Memory B cell (primary cell): ENCODE results near the gene GALNT11.

Experiments
- ATAC-seq: fragments of 150-1000 bp; cut with Tn5 transposase; 2 replicates; pipeline ENCODE4 v1.10.0; 2021; ENCODE audit warnings: low read depth, mild to moderate bottlenecking, moderate library complexity
- DNase-seq, 2 donors: peaks; one replicate each; pipeline ENCODE4 v3.0.0; 2022; ENCODE audit warnings: low spot score in 2 of 2
- H3K27ac Mint-ChIP-seq: one replicate; pipeline ENCODE4 v1.8.0; 2022; ENCODE audit warnings: mild to moderate bottlenecking, moderate library complexity, mixed read lengths
- H3K27me3 Mint-ChIP-seq: one replicate; pipeline ENCODE4 v1.8.0; 2022; ENCODE audit warnings: mixed read lengths
- H3K36me3 Mint-ChIP-seq: one replicate; pipeline ENCODE4 v1.8.0; 2022; ENCODE audit warnings: mild to moderate bottlenecking, mixed read lengths
- H3K4me1 Mint-ChIP-seq: one replicate; pipeline ENCODE4 v1.8.0; 2022; ENCODE audit warnings: mixed read lengths
- H3K4me3 Mint-ChIP-seq: one replicate; pipeline ENCODE4 v1.8.0; 2022; ENCODE audit warnings: mild to moderate bottlenecking, moderate library complexity, mixed read lengths
- H3K9me3 Mint-ChIP-seq: one replicate; pipeline ENCODE4 v1.8.0; 2022; ENCODE audit warnings: mixed read lengths

The GALNT11 gene

DNA sequence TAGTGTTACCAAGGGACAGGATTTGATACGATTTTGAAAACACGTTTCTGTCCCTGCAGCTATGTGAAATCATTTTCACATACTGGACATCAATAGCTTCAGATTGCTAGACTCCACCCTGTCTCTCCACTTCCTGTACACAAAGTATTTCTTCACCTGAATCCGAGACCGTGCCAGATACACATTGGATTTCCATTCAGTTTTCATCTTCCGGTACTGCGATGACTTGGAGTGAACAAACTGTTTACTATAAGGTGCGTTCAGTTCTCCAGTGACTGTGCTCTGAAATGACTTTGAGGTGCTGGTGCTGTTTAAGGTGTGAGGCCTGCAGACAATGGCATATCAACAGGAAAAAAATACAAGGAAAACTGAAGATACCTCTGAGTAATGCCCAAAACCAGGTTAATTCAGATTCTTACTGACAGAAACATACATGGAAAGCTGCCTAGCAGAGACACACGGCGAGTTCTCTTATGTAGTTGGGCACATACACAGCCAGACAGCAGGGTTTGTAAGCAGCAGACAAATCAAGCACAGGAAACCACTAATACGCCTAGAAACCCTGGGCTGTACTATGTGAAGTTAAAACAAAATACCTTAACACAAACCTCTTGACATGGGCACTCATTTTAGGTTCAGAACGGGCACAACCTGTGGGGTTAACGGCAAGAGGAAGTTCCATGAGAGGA lies 119.2 kb downstream of the GALNT11 start:
- H3K27ac Mint-ChIP-seq: peak overlapping the region; percentile 28

DNA sequence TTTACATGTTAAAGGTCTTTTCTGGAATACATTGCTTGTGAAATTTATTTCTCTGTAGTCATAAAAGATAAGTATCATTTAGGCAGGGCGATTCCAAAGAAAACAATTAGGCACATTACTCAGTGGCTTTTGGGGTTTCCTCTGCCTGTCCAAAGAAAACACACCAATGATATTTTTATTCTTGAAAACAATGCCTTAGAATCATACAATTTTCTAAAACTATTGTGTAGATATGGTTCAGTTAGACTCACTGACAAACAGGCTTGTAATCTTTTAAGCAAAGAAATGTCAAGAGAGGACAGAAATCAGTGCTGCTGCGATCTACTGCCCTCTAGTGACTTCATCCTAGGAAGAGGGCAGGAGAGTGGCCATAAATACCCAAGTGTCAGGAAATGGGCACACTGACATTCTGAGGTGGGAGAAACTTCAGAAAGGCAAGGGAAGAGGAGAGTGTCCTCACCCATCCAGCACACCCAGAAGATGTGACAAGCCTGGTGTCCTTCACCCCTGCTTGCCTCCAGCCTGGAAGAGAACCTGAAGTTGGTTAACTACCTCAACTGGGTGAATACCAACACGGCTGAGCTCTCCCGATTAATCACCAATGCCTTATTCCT lies 120.5 kb downstream of the GALNT11 start:
- Mint-ChIP-seq H3K9me3 (no peaks in the 10 kb centered on the region), H3K27me3 (no peaks in the 10 kb centered on the region), H3K4me3 (no peak overlapping the region), H3K4me1 (no peaks in the 10 kb centered on the region), H3K36me3 (peaks cover 37% of the 10 kb centered on the region), H3K27ac (peak overlapping the region; percentile 28)
- ATAC-seq (peak; percentile 44), DNase-seq (no peak)

More for the DNA sequence above, 119.2 kb downstream of the GALNT11 start:
- Mint-ChIP-seq H3K27me3 (no peaks in the 10 kb centered on the region), H3K4me1 (no peaks in the 10 kb centered on the region), H3K9me3 (no peaks in the 10 kb centered on the region), H3K36me3 (peaks cover 41% of the 10 kb centered on the region), H3K4me3 (no peak overlapping the region)
- no peak for DNase-seq
- ATAC-seq: no peak

DNA sequence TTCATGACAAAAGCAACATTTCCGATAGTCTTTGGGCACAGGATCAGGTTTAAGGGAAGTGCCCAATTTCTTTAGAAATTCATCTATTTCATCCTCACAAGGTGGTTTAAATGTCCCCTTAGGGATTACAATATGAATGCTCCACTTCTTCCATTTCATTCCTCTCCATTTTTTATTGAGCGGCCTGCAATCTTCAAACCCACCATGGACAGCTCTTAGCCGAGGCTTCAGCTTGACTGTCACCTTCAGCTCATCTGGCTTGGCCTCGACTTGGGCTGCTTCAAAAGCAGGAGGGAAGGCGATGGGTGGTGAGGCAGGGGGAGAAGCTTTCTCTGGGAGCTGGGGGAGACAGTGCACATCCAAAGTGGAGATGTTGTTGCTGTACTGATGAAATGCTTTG lies 123.2 kb downstream of the GALNT11 start:
- H3K9me3 Mint-ChIP-seq: no peaks in the 10 kb centered on the region
- no peaks in the 10 kb centered on the region for H3K27me3 Mint-ChIP-seq
- peaks cover 5% of the 10 kb centered on the region for H3K4me1 Mint-ChIP-seq
- no peak overlapping the region for H3K27ac Mint-ChIP-seq
- no peak overlapping the region for H3K4me3 Mint-ChIP-seq
- DNase-seq: no peak
- peaks cover 37% of the 10 kb centered on the region for H3K36me3 Mint-ChIP-seq
- no peak for ATAC-seq

DNA sequence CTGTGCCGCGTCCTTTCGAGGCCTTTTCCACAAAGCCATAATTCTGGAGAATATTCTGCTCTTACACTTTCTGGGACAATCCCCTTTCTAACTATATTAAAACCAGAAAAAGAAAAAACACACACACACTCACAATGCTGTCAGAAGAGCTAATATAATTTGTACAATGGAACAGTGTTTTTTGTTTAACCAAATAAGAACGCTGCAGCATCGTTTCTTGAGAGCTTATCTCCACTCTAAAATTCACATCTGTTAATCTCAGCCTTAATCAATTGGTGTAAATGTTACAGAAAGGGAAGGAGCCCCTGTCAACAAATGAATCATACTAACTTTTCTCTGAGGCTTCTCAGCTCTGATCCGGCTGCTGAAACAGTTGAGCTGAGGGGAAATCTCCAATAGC lies 123.9 kb downstream of the GALNT11 start:
- no peaks in the 10 kb centered on the region for H3K27me3 Mint-ChIP-seq
- no peaks in the 10 kb centered on the region for H3K9me3 Mint-ChIP-seq
- H3K4me1 Mint-ChIP-seq: peaks cover 5% of the 10 kb centered on the region
- H3K36me3 Mint-ChIP-seq: peaks cover 42% of the 10 kb centered on the region
- H3K27ac Mint-ChIP-seq: no peak overlapping the region
- DNase-seq: no peak
- no peak for ATAC-seq
- no peak overlapping the region for H3K4me3 Mint-ChIP-seq

DNA sequence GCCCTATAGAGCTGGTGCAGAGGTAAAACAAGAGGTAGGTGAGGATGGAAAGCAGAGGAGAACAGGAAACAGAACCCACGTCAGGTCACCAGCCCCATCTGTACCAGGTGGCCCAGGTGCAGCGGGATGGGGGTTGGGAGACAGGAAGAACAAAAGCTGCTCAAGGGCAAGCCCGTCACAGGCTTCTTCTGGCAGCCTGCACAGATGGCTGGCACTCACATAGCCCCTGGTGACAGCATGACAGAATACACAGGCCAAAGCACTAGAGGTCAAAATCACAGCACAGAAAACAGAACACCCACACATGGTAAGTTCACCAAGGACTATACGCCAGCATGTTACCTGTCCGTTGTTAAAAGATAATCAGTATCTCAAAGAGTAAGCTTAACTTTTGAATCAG lies 126.8 kb downstream of the GALNT11 start:
- H3K4me1 Mint-ChIP-seq: peaks cover 5% of the 10 kb centered on the region
- H3K27me3 Mint-ChIP-seq: no peaks in the 10 kb centered on the region
- peaks cover 36% of the 10 kb centered on the region for H3K36me3 Mint-ChIP-seq
- H3K27ac Mint-ChIP-seq: peak overlapping the region; percentile 32
- no peak overlapping the region for H3K4me3 Mint-ChIP-seq
- no peak for ATAC-seq
- H3K9me3 Mint-ChIP-seq: no peaks in the 10 kb centered on the region
- DNase-seq: no peak

DNA sequence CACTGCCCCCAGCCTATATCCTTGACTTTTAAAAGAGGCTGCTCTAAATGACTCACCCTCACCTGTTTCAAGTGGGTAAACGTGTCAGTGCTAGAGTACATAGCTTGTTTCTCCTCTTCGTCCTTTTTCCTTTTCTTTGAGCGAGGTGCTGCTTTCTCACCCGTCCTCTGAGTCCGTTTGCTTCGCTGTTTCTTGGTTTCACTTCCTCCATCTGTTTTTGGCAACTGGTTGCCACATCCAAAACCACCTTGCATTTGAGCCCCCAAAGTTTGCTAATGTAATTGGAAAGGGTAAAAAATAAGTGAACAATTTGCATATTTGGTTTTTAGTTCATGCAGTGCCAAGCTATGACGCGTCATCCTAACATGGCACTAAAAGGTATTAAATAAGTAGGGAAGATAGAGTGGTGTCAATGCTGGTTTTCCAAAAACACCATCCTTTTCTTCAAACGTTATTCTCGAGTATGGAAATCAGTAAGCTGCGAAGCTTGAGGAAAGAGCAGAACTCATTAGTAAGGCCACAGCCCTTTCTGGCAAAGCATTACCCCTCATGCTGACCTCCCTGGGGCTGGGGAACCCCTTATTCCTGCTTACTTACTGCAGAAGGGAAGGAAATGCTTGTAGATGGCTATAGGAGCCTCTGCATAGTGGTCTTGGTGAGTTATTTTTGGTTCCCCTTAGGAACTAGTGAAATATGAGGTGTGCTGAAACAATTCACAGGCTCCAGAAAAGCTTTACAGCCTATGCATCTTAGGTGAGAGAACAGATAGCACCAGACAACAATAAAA lies 133.5 kb downstream of the GALNT11 start:
- H3K9me3 Mint-ChIP-seq: no peaks in the 10 kb centered on the region
- H3K36me3 Mint-ChIP-seq: peaks cover 22% of the 10 kb centered on the region
- no peaks in the 10 kb centered on the region for H3K27me3 Mint-ChIP-seq
- peaks cover 22% of the 10 kb centered on the region for H3K4me1 Mint-ChIP-seq
- peak; percentile 93 for ATAC-seq
- H3K27ac Mint-ChIP-seq: peak overlapping the region; percentile 84
- peak; percentile 43 to 67 for DNase-seq
- peak overlapping the region; percentile 45 for H3K4me3 Mint-ChIP-seq

DNA sequence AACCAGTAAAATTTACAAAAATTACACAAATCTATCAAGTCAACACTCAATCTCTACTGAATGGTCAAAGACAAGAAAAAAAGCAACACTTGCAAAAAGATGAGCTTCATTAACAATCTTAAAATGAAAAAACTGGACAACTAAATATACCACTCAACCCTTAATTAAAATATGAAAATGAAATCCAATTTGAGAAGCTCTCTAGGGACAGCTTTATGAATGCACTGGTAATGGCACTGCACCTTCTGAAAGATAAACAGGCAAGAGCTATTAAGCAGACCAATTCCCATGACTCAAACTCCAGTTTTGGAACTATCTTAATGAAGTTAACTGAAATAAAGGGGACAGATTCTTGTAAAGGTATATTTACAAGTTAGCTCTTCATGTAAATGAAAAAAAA lies 135.7 kb downstream of the GALNT11 start:
- no peak overlapping the region for H3K4me3 Mint-ChIP-seq
- H3K27ac Mint-ChIP-seq: peak overlapping the region; percentile 24
- H3K9me3 Mint-ChIP-seq: no peaks in the 10 kb centered on the region
- no peak for ATAC-seq
- H3K27me3 Mint-ChIP-seq: no peaks in the 10 kb centered on the region
- DNase-seq: no peak
- peaks cover 22% of the 10 kb centered on the region for H3K4me1 Mint-ChIP-seq
- peaks cover 23% of the 10 kb centered on the region for H3K36me3 Mint-ChIP-seq

DNA sequence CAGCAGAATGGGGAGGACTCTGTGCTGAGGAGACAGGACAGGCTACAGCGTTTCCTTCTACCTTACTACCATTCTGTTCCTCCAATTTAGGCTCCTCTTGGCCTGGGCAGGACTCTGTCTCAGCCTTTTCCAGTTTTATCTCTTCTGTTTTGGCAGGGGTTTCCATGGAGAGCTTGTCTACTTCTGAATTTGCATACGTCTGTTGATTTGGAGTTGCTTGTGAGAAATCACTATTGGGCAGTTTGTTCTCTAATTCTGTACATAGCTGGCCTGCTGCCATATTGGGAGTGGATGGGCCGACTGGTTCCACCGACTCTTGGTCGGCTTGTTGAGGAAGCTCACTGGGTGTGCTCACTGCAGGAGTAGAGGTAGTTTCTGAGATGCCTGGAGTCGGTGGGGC lies 136.8 kb downstream of the GALNT11 start:
- Mint-ChIP-seq H3K4me3 (no peak overlapping the region), H3K36me3 (peaks cover 28% of the 10 kb centered on the region), H3K27me3 (no peaks in the 10 kb centered on the region), H3K27ac (peak overlapping the region; percentile 52), H3K9me3 (no peaks in the 10 kb centered on the region), H3K4me1 (peaks cover 22% of the 10 kb centered on the region)
- DNase-seq: no peak
- no peak for ATAC-seq
